Effector memory CD8-positive, alpha-beta T cell (primary cell): ENCODE results near the gene PNKD.

Source experiments
- ATAC-seq: fragments of 150-1000 bp; cut with Tn5 transposase; replicated peaks from 2 replicates; pipeline ENCODE4 v1.10.0; 2021; ENCODE audit warnings: mild to moderate bottlenecking, moderate library complexity
- DNase-seq, 3 experiments: peaks; one replicate each; pipeline ENCODE4 v3.0.0; 2021
- H3K27ac Mint-ChIP-seq, 2 donors: one replicate each; pipeline ENCODE4 v1.8.0; 2022; ENCODE audit warnings: mild to moderate bottlenecking in 2 of 2, mixed read lengths in 2 of 2, moderate library complexity in 2 of 2
- H3K27me3 Mint-ChIP-seq, 2 donors: one replicate each; pipeline ENCODE4 v1.8.0; 2022; ENCODE audit warnings: mixed read lengths in 2 of 2
- H3K36me3 Mint-ChIP-seq: one replicate; pipeline ENCODE4 v1.8.0; 2022; ENCODE audit warnings: mild to moderate bottlenecking, moderate library complexity, mixed read lengths; ENCODE audit not compliant: insufficient read depth
- H3K4me1 Mint-ChIP-seq, 2 donors: one replicate each; pipeline ENCODE4 v1.8.0; 2022; ENCODE audit warnings: low read depth in 2 of 2, mixed read lengths in 2 of 2
- H3K4me3 Mint-ChIP-seq, 2 donors: one replicate each; pipeline ENCODE4 v1.8.0; 2022; ENCODE audit warnings: mild to moderate bottlenecking in 2 of 2, mixed read lengths in 2 of 2, moderate library complexity in 2 of 2
- H3K9me3 Mint-ChIP-seq, 2 donors: one replicate each; pipeline ENCODE4 v1.8.0; 2022; ENCODE audit warnings: mixed read lengths in 2 of 2

PNKD gene

GRCh38 chr2:218238887-218239286, 31.4 kb upstream of the PNKD start:
- Mint-ChIP-seq H3K4me3 (no peak overlapping the region), H3K9me3 (no peaks in the 10 kb centered on the region), H3K27ac (peak overlapping the region; percentile 12 to 35), H3K4me1 (peaks cover 9 to 24% of the 10 kb centered on the region in 2 donors), H3K36me3 (peaks cover 96% of the 10 kb centered on the region), H3K27me3 (no peaks in the 10 kb centered on the region)
- ATAC-seq (no peak), DNase-seq (no peak)

GRCh38 chr2:218244204-218244603, 26.1 kb upstream of the PNKD start:
- Mint-ChIP-seq H3K4me3 (no peak overlapping the region), H3K27ac (peak overlapping the region; percentile 86 to 91)

GRCh38 chr2:218244665-218245064, 25.7 kb upstream of the PNKD start:
- Mint-ChIP-seq H3K36me3 (peaks cover 98% of the 10 kb centered on the region), H3K27ac (peak overlapping the region; percentile 86 to 91), H3K4me1 (peaks cover 9 to 13% of the 10 kb centered on the region in 2 donors), H3K4me3 (no peak overlapping the region), H3K27me3 (no peaks in the 10 kb centered on the region), H3K9me3 (no peaks in the 10 kb centered on the region)
- no peak for ATAC-seq
- no peak for DNase-seq

More at GRCh38 chr2:218244204-218244603, 26.1 kb upstream of the PNKD start:
- H3K27me3 Mint-ChIP-seq = no peaks in the 10 kb centered on the region
- no peaks in the 10 kb centered on the region for H3K9me3 Mint-ChIP-seq
- H3K4me1 Mint-ChIP-seq = peaks cover 9 to 13% of the 10 kb centered on the region in 2 donors
- ATAC-seq (no peak), DNase-seq (no peak)
- H3K36me3 Mint-ChIP-seq = peaks cover 98% of the 10 kb centered on the region

- ATAC-seq = no peak
- no peaks in the 10 kb centered on the region for H3K27me3 Mint-ChIP-seq
- peaks cover 98% of the 10 kb centered on the region for H3K36me3 Mint-ChIP-seq
- peak overlapping the region; percentile 86 to 91 for H3K27ac Mint-ChIP-seq
- no peak overlapping the region for H3K4me3 Mint-ChIP-seq
- peaks cover 9 to 13% of the 10 kb centered on the region in 2 donors for H3K4me1 Mint-ChIP-seq
- H3K9me3 Mint-ChIP-seq = no peaks in the 10 kb centered on the region
- no peak for DNase-seq
Observed at GRCh38 chr2:218245214-218245613, 25.1 kb upstream of the PNKD start.

- Mint-ChIP-seq H3K36me3 (peaks cover 100% of the 10 kb centered on the region), H3K4me1 (peaks cover 4 to 5% of the 10 kb centered on the region in 2 donors), H3K4me3 (no peak overlapping the region), H3K9me3 (no peaks in the 10 kb centered on the region), H3K27ac (peak overlapping the region; percentile 13 to 77), H3K27me3 (no peaks in the 10 kb centered on the region)
- DNase-seq (no peak), ATAC-seq (no peak)
Observed at GRCh38 chr2:218249691-218250090, 20.6 kb upstream of the PNKD start.

- Mint-ChIP-seq H3K4me1 (peaks cover 5 to 7% of the 10 kb centered on the region in 2 donors), H3K27me3 (no peaks in the 10 kb centered on the region), H3K27ac (peak overlapping the region; percentile 74 to 77), H3K4me3 (no peak overlapping the region), H3K9me3 (no peaks in the 10 kb centered on the region), H3K36me3 (peaks cover 100% of the 10 kb centered on the region)
- ATAC-seq = no peak
- DNase-seq = no peak
Observed at GRCh38 chr2:218252509-218253231, 17.6 kb upstream of the PNKD start.

GRCh38 chr2:218253232-218253625, 17.1 kb upstream of the PNKD start:
- peaks cover 95% of the 10 kb centered on the region for H3K36me3 Mint-ChIP-seq
- H3K4me3 Mint-ChIP-seq = no peak overlapping the region
- ATAC-seq (no peak), DNase-seq (no peak)
- no peaks in the 10 kb centered on the region for H3K9me3 Mint-ChIP-seq
- peak overlapping the region; percentile 12 to 74 for H3K27ac Mint-ChIP-seq
- no peaks in the 10 kb centered on the region for H3K27me3 Mint-ChIP-seq
- H3K4me1 Mint-ChIP-seq = peaks cover 6 to 8% of the 10 kb centered on the region in 2 donors

GRCh38 chr2:218255446-218255845, 14.9 kb upstream of the PNKD start:
- Mint-ChIP-seq H3K4me3 (no peak overlapping the region), H3K4me1 (peaks cover 16 to 18% of the 10 kb centered on the region in 2 donors), H3K36me3 (peaks cover 85% of the 10 kb centered on the region), H3K27ac (peak overlapping the region; percentile 38 to 88), H3K27me3 (no peaks in the 10 kb centered on the region), H3K9me3 (no peaks in the 10 kb centered on the region)
- no peak for ATAC-seq
- DNase-seq = no peak

- H3K36me3 Mint-ChIP-seq = peaks cover 72% of the 10 kb centered on the region
- no peaks in the 10 kb centered on the region for H3K9me3 Mint-ChIP-seq
- ATAC-seq (peak; percentile 6), DNase-seq (no peak)
- H3K27me3 Mint-ChIP-seq = no peaks in the 10 kb centered on the region
- no peak overlapping the region for H3K4me3 Mint-ChIP-seq
- H3K4me1 Mint-ChIP-seq = peaks cover 16 to 18% of the 10 kb centered on the region in 2 donors
- peak overlapping the region; percentile 72 to 94 for H3K27ac Mint-ChIP-seq
Observed at GRCh38 chr2:218256612-218257350, 13.5 kb upstream of the PNKD start.

GRCh38 chr2:218257390-218257981, 12.8 kb upstream of the PNKD start:
- DNase-seq (peak; percentile 68 to 71 (median 71)), ATAC-seq (peak; percentile 81)
- peaks cover 16 to 18% of the 10 kb centered on the region in 2 donors for H3K4me1 Mint-ChIP-seq
- H3K9me3 Mint-ChIP-seq = no peaks in the 10 kb centered on the region
- peak overlapping the region; percentile 57 to 65 for H3K4me3 Mint-ChIP-seq
- H3K27ac Mint-ChIP-seq = peak overlapping the region; percentile 72 to 94
- no peaks in the 10 kb centered on the region for H3K27me3 Mint-ChIP-seq
- H3K36me3 Mint-ChIP-seq = peaks cover 71% of the 10 kb centered on the region

- Mint-ChIP-seq H3K27ac (peak overlapping the region; percentile 81 to 87), H3K9me3 (no peaks in the 10 kb centered on the region), H3K27me3 (no peaks in the 10 kb centered on the region), H3K4me1 (peaks cover 15 to 24% of the 10 kb centered on the region in 2 donors), H3K36me3 (peaks cover 69% of the 10 kb centered on the region), H3K4me3 (no peak overlapping the region)
- ATAC-seq = no peak
- DNase-seq = no peak
Observed at GRCh38 chr2:218259099-218259961, 11.0 kb upstream of the PNKD start.

- peak overlapping the region in 1 of 2 donors; percentile 42 for H3K27ac Mint-ChIP-seq
- no peaks in the 10 kb centered on the region for H3K9me3 Mint-ChIP-seq
- no peaks in the 10 kb centered on the region for H3K27me3 Mint-ChIP-seq
- H3K4me3 Mint-ChIP-seq = no peak overlapping the region
- ATAC-seq (no peak), DNase-seq (no peak)
- peaks cover 63% of the 10 kb centered on the region for H3K36me3 Mint-ChIP-seq
- peaks cover 19 to 24% of the 10 kb centered on the region in 2 donors for H3K4me1 Mint-ChIP-seq
Observed at GRCh38 chr2:218260166-218260565, 10.2 kb upstream of the PNKD start.
